ENCODE measurements around the gene LLCFC1. TPM values are rescaled to one million over a fixed set of nuclear protein-coding genes. Genes with fewer than 3 reads are reported as not detected.

LLCFC1 gene
- total and polyA plus RNA-seq, 8 donors: 0.21 to 0.77 (median 0.43) TPM; not detected in 1

- Histone ChIP-seq H3K27me3 (no peaks in the 10 kb centered on the region), H3K27ac (no peak overlapping the region), H3K4me3 (no peak overlapping the region), H3K9me3 (no peaks in the 10 kb centered on the region), H3K4me1 (no peaks in the 10 kb centered on the region), H3K36me3 (no peaks in the 10 kb centered on the region)
- ATAC-seq: no peak
- intact Hi-C loops (cut with DNase I): no loop called here
- TF ChIP-seq CTCF (IDR thresholded peaks at IDR 0.05): no peak
- peak in 2 of 4 donors; percentile 18 to 22 for DNase-seq
These were observed 1.8 kb downstream of the LLCFC1 start for GRCh38 chr7:142940966-142941535.

- no peak for TF ChIP-seq CTCF (IDR thresholded peaks at IDR 0.05)
These were observed 2.3 kb downstream of the LLCFC1 start for GRCh38 chr7:142941541-142941940.

DNA sequence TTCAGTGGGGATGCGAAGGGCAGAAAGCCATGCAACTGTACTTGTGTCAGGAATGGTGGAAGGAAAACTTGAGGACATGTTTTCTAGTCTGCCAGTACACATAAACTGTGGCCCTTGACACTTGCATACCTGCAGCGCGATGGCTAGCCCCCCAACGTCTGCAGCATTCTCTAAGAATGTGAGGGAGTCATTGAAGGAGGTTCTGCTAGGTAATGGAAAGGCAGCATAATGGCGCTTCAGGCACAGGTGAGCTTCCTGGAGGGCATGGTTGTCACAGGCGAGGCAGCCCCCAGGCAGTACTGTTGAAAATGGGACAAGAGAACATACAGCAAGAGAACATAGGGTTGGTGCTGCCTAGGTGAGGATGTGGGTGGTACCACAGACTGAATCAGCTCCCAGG lies 3.5 kb downstream of the LLCFC1 start:
- no peaks in the 10 kb centered on the region for H3K36me3 ChIP-seq
- intact Hi-C loops (cut with DNase I): no loop called here
- H3K4me1 ChIP-seq: no peaks in the 10 kb centered on the region
- no peak overlapping the region for H3K27ac ChIP-seq
- H3K4me3 ChIP-seq: no peak overlapping the region
- ATAC-seq (no peak), DNase-seq (no peak)
- H3K9me3 ChIP-seq: no peaks in the 10 kb centered on the region
- TF ChIP-seq CTCF (IDR thresholded peaks at IDR 0.05): no peak
- no peaks in the 10 kb centered on the region for H3K27me3 ChIP-seq

More at GRCh38 chr7:142941541-142941940, 2.3 kb downstream of the LLCFC1 start:
- no peaks in the 10 kb centered on the region for H3K4me1 ChIP-seq
- H3K4me3 ChIP-seq: no peak overlapping the region
- H3K9me3 ChIP-seq: no peaks in the 10 kb centered on the region
- DNase-seq (no peak), ATAC-seq (peak; percentile 64)
- no peaks in the 10 kb centered on the region for H3K27me3 ChIP-seq
- intact Hi-C loops (cut with DNase I): no loop called here
- H3K36me3 ChIP-seq: no peaks in the 10 kb centered on the region
- no peak overlapping the region for H3K27ac ChIP-seq

DNA sequence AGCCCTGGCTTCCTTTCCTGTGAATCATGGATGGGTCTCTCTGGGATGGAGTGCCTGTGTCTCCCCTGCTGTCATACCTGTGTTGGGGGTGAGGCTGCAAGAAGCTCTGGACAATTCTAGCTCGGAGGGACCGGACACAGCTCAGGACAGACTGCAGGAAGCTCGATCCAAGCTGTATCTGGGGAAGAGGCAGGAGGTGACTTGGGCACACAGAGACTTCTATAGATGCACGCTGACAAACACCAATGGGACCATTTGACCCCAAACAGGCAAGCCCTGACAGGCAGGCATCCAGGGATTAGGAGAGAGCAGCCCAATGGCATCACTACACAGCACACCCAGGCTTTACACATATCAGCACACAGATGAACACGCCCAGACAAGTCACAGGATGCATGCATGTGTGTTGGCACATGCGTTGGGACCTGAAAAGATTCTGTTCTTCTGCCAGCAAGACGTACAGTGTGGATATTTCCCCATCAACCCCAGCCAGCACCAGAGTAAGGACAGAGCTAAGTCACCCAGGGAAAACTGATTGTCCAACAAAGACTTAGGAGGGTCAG lies 4.5 kb downstream of the LLCFC1 start:
- Histone ChIP-seq H3K36me3 (no peaks in the 10 kb centered on the region), H3K27ac (no peak overlapping the region), H3K4me1 (no peaks in the 10 kb centered on the region), H3K27me3 (no peaks in the 10 kb centered on the region), H3K4me3 (no peak overlapping the region), H3K9me3 (no peaks in the 10 kb centered on the region)
- DNase-seq (no peak), ATAC-seq (no peak)
- TF ChIP-seq CTCF (IDR thresholded peaks at IDR 0.05): no peak
- intact Hi-C loops (cut with DNase I): no loop called here

- H3K27ac ChIP-seq: no peak overlapping the region
- H3K36me3 ChIP-seq: no peaks in the 10 kb centered on the region
- no peak for TF ChIP-seq CTCF (IDR thresholded peaks at IDR 0.05)
- ATAC-seq (no peak), DNase-seq (no peak)
- intact Hi-C loops (cut with DNase I): no loop called here
- H3K4me1 ChIP-seq: no peaks in the 10 kb centered on the region
- no peaks in the 10 kb centered on the region for H3K9me3 ChIP-seq
- H3K27me3 ChIP-seq: no peaks in the 10 kb centered on the region
- no peak overlapping the region for H3K4me3 ChIP-seq
These were observed 5.7 kb downstream of the LLCFC1 start for GRCh38 chr7:142945001-142945400.

Measured in left lung (tissue), 10 donors.